ENCODE results near the gene C12orf76. TPM values are rescaled to one million over a fixed set of nuclear protein-coding genes. Genes with fewer than 3 reads are reported as not detected.

Gene C12orf76
- total RNA-seq, 4 donors from 2014 or later = 3.0 to 22.8 (median 8.0) TPM

DNA sequence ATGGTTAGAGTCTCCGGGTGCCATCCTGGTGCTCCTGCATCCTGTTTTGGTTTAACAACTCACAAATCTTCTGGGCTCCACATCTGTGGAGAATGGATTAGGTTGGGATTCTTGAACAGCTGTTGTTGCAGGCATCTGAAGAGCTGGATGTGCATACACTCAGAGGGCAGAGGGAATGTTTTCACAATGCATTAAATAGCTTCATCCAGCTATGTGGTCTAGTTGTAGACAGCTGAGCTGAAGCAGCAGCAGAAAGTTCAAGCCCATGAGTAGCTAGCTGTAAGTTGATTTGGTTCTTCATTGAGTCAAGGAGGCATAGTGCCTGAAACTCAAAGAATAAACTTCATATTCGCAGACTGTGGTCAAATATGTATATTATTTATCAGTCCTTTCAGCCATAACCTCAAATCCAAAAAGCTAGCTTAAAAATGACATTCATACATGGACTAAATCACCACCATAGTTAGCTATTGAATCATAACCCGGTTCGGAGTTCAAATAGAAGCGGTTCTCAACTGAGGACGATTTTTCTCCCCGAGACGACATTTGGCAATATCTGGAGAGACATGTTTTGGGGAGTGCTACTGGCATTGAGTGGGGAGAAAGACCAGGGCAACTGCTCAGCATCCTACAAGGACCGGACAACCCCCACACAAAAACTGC, 50.0 kb downstream of the C12orf76 start:
- no peak for TF ChIP-seq POLR2A (IDR thresholded peaks at IDR 0.05)
- TF ChIP-seq, protein P1, sequence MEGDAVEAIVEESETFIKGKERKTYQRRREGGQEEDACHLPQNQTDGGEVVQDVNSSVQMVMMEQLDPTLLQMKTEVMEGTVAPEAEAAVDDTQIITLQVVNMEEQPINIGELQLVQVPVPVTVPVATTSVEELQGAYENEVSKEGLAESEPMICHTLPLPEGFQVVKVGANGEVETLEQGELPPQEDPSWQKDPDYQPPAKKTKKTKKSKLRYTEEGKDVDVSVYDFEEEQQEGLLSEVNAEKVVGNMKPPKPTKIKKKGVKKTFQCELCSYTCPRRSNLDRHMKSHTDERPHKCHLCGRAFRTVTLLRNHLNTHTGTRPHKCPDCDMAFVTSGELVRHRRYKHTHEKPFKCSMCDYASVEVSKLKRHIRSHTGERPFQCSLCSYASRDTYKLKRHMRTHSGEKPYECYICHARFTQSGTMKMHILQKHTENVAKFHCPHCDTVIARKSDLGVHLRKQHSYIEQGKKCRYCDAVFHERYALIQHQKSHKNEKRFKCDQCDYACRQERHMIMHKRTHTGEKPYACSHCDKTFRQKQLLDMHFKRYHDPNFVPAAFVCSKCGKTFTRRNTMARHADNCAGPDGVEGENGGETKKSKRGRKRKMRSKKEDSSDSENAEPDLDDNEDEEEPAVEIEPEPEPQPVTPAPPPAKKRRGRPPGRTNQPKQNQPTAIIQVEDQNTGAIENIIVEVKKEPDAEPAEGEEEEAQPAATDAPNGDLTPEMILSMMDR (IDR thresholded peaks at IDR 0.05 in 4 of 5, conservative IDR thresholded peaks at IDR 0.05 in 1 of 5) = no peak
- Histone ChIP-seq H3K36me3 (peaks cover 0 to 4% of the 10 kb centered on the region in 2 donors), H3K4me1 (peaks cover 39 to 65% of the 10 kb centered on the region in 2 donors), H3K9me3 (no peaks in the 10 kb centered on the region), H3K4me3 (peak overlapping the region; percentile 85 to 98 (median 94)), H3K27ac (peak overlapping the region; percentile 85 to 89 (median 87)), H3K27me3 (no peaks in the 10 kb centered on the region)
- in situ Hi-C loops (cut with MboI; ENCODE audit: low sequenced_read_pairs in 4 of 4) = no loop called here
- no peak for DNase-seq
- intact Hi-C loops (cut with DNase I; ENCODE audit: low total_unique reads) = loop anchor here (1.0 to 10.0 kb wide), 4 partner anchors 44 to 586 kb away; partner anchors contain the start of genes FAM222A, PPTC7 and TCHP
- no peak for ATAC-seq

DNA sequence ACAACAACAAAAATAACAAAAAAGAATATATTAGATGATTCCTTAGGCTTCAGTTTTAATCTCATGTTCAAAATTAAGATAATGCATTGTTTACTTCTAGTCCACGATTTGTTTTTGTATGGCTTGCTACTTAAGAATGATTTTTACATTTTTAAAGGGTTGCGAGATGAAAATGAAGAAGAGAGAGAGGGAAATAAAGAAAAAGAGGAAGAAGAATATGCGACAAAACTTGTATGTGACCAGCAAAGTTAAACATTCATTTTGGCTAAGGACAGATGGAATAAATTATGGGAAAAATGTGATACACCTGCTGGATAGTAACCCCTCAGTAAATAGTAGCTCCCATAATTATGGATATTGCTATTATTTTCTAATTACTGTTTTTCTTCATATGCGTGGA, 50.9 kb downstream of the C12orf76 start:
- H3K27ac ChIP-seq = no peak overlapping the region
- DNase-seq (no peak), ATAC-seq (no peak)
- no peaks in the 10 kb centered on the region for H3K27me3 ChIP-seq
- H3K4me3 ChIP-seq = no peak overlapping the region
- H3K4me1 ChIP-seq = peaks cover 40 to 68% of the 10 kb centered on the region in 2 donors
- TF ChIP-seq POLR2A (IDR thresholded peaks at IDR 0.05) = no peak
- TF ChIP-seq, protein P1 (IDR thresholded peaks at IDR 0.05 in 4 of 5, conservative IDR thresholded peaks at IDR 0.05 in 1 of 5) = no peak
- intact Hi-C loops (cut with DNase I; ENCODE audit: low total_unique reads) (loop anchor here (5.0 to 10.0 kb wide), 2 partner anchors 95 to 587 kb away; partner anchors contain the start of genes PPTC7 and TCHP), in situ Hi-C loops (cut with MboI; ENCODE audit: low sequenced_read_pairs in 4 of 4) (no loop called here)
- H3K36me3 ChIP-seq = no peaks in the 10 kb centered on the region
- no peaks in the 10 kb centered on the region for H3K9me3 ChIP-seq

DNA sequence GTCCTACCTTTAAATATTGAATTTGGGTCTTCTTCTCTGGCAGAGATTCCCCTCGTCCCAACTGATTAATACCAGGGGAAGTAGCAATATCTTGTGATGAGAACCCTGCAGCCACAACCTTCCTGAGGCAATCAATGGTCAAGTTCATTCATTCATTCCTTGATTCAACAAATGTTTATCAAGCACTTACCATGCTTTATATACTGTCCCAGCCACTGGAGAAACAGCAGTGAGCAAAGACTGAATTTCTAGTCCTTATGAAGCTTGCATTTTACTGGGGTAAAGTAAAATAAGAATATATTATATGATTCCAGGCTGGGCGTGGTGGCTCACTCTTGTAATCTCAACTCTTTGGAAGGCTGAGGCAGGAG, 51.9 kb downstream of the C12orf76 start:
- ATAC-seq (no peak), DNase-seq (no peak)
- peak overlapping the region; percentile 81 to 90 (median 86) for H3K27ac ChIP-seq
- intact Hi-C loops (cut with DNase I; ENCODE audit: low total_unique reads) = loop anchor here (5.0 to 10.0 kb wide), 2 partner anchors 94 to 588 kb away; partner anchors contain the start of genes PPTC7 and TCHP
- H3K27me3 ChIP-seq = no peaks in the 10 kb centered on the region
- no peaks in the 10 kb centered on the region for H3K9me3 ChIP-seq
- in situ Hi-C loops (cut with MboI; ENCODE audit: low sequenced_read_pairs in 4 of 4) = no loop called here
- peak overlapping the region; percentile 83 to 99 (median 98) for H3K4me3 ChIP-seq
- H3K36me3 ChIP-seq = no peaks in the 10 kb centered on the region
- TF ChIP-seq, protein P1 (IDR thresholded peaks at IDR 0.05 in 4 of 5, conservative IDR thresholded peaks at IDR 0.05 in 1 of 5) = no peak
- no peak for TF ChIP-seq POLR2A (IDR thresholded peaks at IDR 0.05)
- H3K4me1 ChIP-seq = peaks cover 36 to 58% of the 10 kb centered on the region in 2 donors

DNA sequence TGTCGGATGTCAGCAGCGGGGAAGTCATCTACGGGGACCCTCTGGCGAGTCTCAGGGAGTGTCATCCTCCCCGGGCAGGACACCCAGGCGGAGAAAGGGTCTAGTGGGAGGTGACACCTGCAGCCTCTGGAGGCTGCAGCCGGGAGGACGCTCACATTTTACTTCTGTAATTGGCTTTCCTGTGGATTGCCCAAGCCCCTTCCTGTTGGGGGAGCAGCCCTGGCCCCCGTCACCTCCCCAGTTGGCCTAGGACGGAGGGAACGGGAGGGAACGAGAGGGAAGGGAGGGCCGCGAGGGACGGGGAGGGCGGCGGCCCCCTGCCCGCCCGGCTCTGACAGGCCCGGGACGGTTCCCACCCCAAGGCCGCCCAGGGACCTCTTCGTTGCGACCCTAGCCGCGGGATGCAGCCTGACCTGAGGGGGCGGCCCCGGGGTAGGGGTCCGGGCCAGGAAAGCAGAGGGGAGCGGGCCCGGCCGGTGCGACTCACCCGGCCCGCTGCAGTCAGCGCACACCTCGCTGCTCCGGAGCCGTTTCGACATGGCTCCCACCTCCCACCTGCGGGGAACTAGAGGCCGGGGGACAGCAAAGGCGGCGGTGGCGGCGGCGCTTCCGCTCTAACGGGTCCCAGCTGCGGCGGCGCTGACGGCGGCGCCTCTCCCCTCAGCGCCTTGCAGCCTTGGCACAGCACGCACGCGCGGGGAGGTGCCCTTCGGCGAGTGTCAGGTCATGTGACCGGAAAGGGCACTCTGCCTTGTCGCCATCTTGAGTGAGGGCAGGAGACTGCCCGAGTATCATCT, 52.4 kb downstream of the C12orf76 start, which contains the start of gene GIT2:
Gene GIT2, minus strand, starts transcription at position 683 of the 797 bp plus-strand sequence. Its CDS starts 144 bp downstream, at position 539.
- Histone ChIP-seq H3K36me3 (peaks cover 0 to 3% of the 10 kb centered on the region in 2 donors), H3K27ac (peak within 1 kb of the TSS; percentile 81 to 90 (median 86)), H3K4me3 (peak within 1 kb of the TSS; percentile 83 to 99 (median 98)), H3K27me3 (no peaks in the 10 kb centered on the region), H3K9me3 (no peaks in the 10 kb centered on the region), H3K4me1 (peaks cover 36 to 53% of the 10 kb centered on the region in 2 donors)
- in situ Hi-C loops (cut with MboI; ENCODE audit: low sequenced_read_pairs in 4 of 4) (no loop called here), intact Hi-C loops (cut with DNase I; ENCODE audit: low total_unique reads) (loop anchor here (5.0 to 10.0 kb wide), 2 partner anchors 94 to 589 kb away; partner anchors contain the start of genes PPTC7 and TCHP)
- DNase-seq (peak; percentile 90 to 92), ATAC-seq (peak; percentile 81)
- TF ChIP-seq, protein P1 (IDR thresholded peaks at IDR 0.05 in 4 of 5, conservative IDR thresholded peaks at IDR 0.05 in 1 of 5) = no peak
- peak; percentile 77 to 78 for TF ChIP-seq POLR2A (IDR thresholded peaks at IDR 0.05)
